Measurements from ENCODE around the gene BTN3A1. TPM values are rescaled to one million over a fixed set of nuclear protein-coding genes. Genes with fewer than 3 reads are reported as not detected.

Gene BTN3A1
- total and polyA plus RNA-seq, 2 of the 8 experiments (the other 6 are each of a cell fraction or from before 2014, with no cell fraction given) = 4.7 to 5.6 TPM

DNA sequence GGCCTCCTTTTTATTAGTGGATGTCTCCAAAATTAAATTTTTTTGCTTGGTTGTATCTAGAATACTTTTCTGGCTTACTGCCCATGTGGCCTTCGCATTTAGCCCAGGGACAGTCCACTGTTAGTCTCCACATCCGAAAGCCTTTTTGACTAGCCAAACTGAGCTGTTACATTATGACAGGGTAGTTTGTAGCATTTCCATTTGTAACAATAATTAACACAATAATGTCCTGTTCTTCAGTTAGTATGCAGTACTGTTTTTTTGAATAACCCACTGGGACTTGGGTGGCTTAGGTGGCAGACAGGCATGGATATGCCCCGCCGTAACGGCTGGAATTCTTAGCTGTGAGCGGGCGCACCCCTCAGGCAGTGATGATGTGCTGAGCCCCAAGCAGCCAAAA is 49.8 kb upstream of the BTN3A1 start:
- FAIRE-seq (no peak), DNase-seq (ENCODE audit: low read depth in 1 of 2, low spot score in 2 of 2) (no peak)
- Histone ChIP-seq H3K4me2 (ENCODE audit: insufficient read depth in 1 of 2, low read depth in 2 of 2, low read length in 2 of 2) (no peak overlapping the region), H3K4me3 (ENCODE audit: extremely low read depth in 1 of 4, insufficient read depth in 2 of 4, low read depth in 3 of 4, low read length in 4 of 4) (no peak overlapping the region), H3K14ac (ENCODE audit: insufficient read length) (no peak overlapping the region), H4K91ac (replicated peaks; ENCODE audit: insufficient read length, low read length) (no peak overlapping the region), H4K5ac (ENCODE audit: insufficient read length, low read depth, low read length) (no peak overlapping the region), H4K8ac (ENCODE audit: extremely low read depth, insufficient read depth, low read length) (no peak overlapping the region), H3K4me1 (replicated peaks in 1 of 4; ENCODE audit: control insufficient read depth in 3 of 4, insufficient read depth in 4 of 4, low read length in 3 of 4) (no peaks in the 10 kb centered on the region; a peak in 4 of 7 replicates), H3K79me2 (ENCODE audit: control insufficient read depth in 1 of 2, insufficient read depth in 2 of 2, low read length in 2 of 2) (no peaks in the 10 kb centered on the region), H3K23me2 (ENCODE audit: low read depth, low read length) (peaks cover 1% of the 10 kb centered on the region; the same call in 1 of the 2 replicates), H3K36me3 (ENCODE audit: control insufficient read depth in 2 of 4, insufficient read depth in 4 of 4, low read length in 3 of 4) (no peaks in the 10 kb centered on the region), H2BK15ac (ENCODE audit: low read length) (no peak overlapping the region), H3K27me3 (replicated peaks in 1 of 4; ENCODE audit: control insufficient read depth in 3 of 4, extremely low read depth in 1 of 4, insufficient read depth in 3 of 4, low read length in 3 of 4) (no peaks in the 10 kb centered on the region), H2BK120ac (replicated peaks; ENCODE audit: low read depth, low read length) (no peak overlapping the region), H2BK5ac (ENCODE audit: low read depth, low read length) (no peak overlapping the region), H2BK20ac (ENCODE audit: low read length) (no peak overlapping the region), H2BK12ac (ENCODE audit: low read depth, low read length) (no peak overlapping the region), H3K18ac (ENCODE audit: extremely low read depth, low read length) (no peak overlapping the region), H4K20me1 (replicated peaks in 1 of 2; ENCODE audit: control insufficient read depth in 1 of 2, insufficient read depth in 2 of 2, low read length in 2 of 2) (no peaks in the 10 kb centered on the region), H3K9me3 (ENCODE audit: insufficient read depth in 2 of 2, low read depth in 1 of 2, low read length in 1 of 2) (no peaks in the 10 kb centered on the region), H3K23ac (ENCODE audit: insufficient read length) (no peak overlapping the region), H2AFZ (ENCODE audit: low read length) (no peak overlapping the region), H3K56ac (replicated peaks; ENCODE audit: insufficient read length, low read depth, low read length) (no peak overlapping the region), H3K9ac (replicated peaks in 1 of 4; ENCODE audit: extremely low read depth in 1 of 4, low read depth in 3 of 4, low read length in 3 of 4) (no peak overlapping the region), H3K4ac (replicated peaks; ENCODE audit: insufficient read length, low read depth, low read length) (no peak overlapping the region), H3K27ac (ENCODE audit: low read depth, low read length) (no peak overlapping the region), H3K79me1 (ENCODE audit: low read depth, low read length) (no peaks in the 10 kb centered on the region), H2AK5ac (ENCODE audit: low read depth, low read length) (no peak overlapping the region)
- ChIA-PET POLR2A (ENCODE audit: partially characterized antibody) (no interaction called here), CTCF (ENCODE audit: partially characterized antibody) (interaction anchor here (1.1 kb wide), 1 partner anchor 11 kb away, joined by 3 read pairs; no protein-coding TSS in a partner anchor)
- TF ChIP-seq ZNF274 (IDR thresholded peaks at IDR 0.05; ENCODE audit: borderline replicate concordance, extremely low read depth, low read length) = no peak
- no peak for TF ChIP-seq RAD21 (IDR thresholded peaks at IDR 0.05 in 1 of 2, conservative IDR thresholded peaks at IDR 0.05 in 1 of 2; ENCODE audit: low read depth in 2 of 2, low read length in 2 of 2)
- TF ChIP-seq, protein P1, sequence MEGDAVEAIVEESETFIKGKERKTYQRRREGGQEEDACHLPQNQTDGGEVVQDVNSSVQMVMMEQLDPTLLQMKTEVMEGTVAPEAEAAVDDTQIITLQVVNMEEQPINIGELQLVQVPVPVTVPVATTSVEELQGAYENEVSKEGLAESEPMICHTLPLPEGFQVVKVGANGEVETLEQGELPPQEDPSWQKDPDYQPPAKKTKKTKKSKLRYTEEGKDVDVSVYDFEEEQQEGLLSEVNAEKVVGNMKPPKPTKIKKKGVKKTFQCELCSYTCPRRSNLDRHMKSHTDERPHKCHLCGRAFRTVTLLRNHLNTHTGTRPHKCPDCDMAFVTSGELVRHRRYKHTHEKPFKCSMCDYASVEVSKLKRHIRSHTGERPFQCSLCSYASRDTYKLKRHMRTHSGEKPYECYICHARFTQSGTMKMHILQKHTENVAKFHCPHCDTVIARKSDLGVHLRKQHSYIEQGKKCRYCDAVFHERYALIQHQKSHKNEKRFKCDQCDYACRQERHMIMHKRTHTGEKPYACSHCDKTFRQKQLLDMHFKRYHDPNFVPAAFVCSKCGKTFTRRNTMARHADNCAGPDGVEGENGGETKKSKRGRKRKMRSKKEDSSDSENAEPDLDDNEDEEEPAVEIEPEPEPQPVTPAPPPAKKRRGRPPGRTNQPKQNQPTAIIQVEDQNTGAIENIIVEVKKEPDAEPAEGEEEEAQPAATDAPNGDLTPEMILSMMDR (IDR thresholded peaks at IDR 0.05; ENCODE audit: control extremely low read depth in 1 of 3, insufficient read depth in 1 of 3, low read depth in 1 of 3, low read length in 3 of 3) = no peak
- WGBS, 2 experiments (ENCODE audit: extremely low coverage in 1 of 2, insufficient coverage in 1 of 2, insufficient read length in 1 of 2, insufficient replicate concordance in 2 of 2, low coverage in 1 of 2, low lambda C conversion rate in 2 of 2, missing lambda C conversion rate in 1 of 2) = 93% methylated on average over 7 of the region's 7 CpGs; no CpG with 5 or more reads in 1 of the 2 experiments

Measured in H1 (cell line).